NCI-H1436 treated with DMSO at 0.1 percent for 48 hours (cell line): Measurements from ENCODE around the gene IFIT2.
"Not testable (repeated sequence)": the region's sequence is repeated elsewhere in the genome, so short reads cannot be mapped to it uniquely, and the experiment has no call there.

Experiments
- DNase-seq: peaks from one replicate; lab custom pipeline; 2025; lab: John Stamatoyannopoulos, UW

IFIT2 gene

DNA sequence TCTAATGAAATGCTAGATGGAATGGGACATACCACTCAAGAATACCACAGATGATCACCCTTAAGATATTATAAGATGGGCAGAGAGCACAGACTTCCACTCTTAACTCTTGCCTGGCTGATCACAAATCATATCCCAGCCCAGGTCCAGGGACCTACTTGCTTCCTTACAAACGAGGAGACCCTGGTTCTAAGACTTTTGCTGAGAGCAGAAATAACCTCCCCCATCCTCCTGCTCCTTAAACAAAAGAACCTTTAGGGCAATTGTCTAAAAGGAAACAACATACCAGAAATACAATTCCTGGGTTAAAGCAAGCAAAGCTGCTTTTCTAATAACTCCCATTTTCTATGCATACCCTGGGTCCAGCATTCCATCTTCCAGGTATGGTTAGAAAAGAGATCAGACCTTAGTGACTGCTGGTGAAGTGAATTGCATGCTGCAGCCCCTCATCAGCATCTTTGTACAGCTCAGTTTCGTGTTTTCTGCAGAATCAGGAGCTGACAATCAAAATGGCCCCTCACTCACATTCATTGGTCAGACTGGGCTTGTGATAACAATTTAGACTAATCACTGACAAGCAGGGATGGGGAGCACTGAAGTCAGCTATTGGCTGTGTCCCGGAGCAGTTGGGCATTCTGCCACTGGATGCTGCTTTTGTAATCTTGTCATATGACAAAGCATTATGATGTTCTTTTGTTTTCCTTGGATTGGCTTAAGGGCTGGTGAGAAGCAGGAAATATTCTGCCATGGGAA is 40.5 kb downstream of the IFIT2 start:
- DNase-seq: peak; percentile 50

DNA sequence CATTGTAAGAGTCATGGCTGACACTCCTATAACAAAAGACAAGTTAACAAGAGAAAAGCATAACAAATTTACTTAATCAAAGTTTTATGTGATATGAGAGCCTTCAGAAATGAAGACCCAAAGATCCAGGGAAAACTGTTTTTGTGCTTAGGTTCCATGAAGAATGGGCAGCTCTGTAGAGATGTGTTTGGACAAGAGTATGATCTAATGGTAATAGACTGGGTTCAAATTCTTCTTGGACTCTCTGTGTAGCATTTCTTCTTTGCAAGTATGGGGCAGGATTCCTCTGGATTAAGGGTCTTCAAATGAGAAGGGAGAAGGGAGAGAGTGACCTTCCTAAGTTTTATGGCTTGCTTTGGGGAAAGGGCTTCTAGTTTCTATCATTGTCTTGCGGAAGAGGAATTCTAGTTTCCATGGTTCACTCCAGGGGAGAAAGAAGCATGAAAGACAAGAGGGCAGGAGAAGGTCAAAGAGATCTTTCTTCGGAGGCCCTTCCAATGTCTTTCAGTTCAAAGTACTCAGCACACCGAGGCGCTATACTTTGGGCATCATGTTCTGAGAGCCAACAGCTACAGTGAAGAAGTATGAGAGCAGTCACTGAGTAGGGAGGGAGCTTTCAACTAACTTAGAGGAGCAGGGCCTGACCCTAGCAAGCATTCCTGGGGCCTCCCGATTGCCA is 41.4 kb downstream of the IFIT2 start:
- no peak for DNase-seq

DNA sequence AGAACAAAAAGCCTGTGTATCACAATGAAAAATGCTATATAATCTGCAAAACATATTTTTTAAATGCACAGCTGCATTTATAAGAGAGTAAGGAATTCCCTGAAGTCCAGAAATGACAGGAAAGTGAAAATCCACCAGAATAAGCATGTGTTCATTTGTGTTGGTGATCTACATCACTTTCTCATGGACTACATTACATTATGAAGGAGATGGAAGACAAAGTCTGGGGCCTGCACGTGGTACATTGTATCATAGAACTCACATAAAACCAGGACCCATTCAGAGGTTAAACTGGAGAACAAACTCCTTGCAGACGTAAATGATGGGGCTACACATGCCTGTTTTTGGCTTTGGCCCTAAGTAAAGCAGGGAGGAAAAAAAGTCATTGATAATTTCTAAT is 42.3 kb downstream of the IFIT2 start:
- no peak for DNase-seq

DNA sequence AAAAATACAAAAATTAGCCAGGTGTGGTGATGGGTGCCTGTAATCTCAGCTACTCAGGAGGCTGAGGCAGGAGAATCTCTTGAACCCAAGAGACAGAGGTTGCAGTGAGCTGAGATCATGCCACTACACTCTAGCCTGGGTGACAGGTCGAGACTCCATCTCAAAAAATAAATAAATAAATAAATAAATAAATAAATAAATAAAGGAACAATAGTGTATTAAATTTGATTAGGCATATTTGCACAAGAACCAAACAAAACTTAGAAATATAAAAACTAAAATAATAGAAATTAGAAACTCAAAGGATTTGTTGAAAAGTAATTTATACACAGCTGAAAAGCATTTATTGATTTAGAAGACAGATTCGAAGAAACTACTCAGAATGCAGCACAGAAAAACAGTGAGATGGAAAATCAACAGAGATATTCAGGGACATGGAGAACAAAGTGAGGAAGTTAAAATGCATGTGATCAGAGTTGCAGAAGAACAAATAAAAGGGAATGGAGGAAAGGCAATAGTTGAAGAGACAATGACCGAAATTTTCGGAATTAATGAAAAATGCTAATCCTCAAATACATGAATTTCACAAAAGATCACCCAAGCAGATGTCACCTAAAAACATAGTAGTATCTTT is 43.6 kb downstream of the IFIT2 start:
- DNase-seq: no peak

DNA sequence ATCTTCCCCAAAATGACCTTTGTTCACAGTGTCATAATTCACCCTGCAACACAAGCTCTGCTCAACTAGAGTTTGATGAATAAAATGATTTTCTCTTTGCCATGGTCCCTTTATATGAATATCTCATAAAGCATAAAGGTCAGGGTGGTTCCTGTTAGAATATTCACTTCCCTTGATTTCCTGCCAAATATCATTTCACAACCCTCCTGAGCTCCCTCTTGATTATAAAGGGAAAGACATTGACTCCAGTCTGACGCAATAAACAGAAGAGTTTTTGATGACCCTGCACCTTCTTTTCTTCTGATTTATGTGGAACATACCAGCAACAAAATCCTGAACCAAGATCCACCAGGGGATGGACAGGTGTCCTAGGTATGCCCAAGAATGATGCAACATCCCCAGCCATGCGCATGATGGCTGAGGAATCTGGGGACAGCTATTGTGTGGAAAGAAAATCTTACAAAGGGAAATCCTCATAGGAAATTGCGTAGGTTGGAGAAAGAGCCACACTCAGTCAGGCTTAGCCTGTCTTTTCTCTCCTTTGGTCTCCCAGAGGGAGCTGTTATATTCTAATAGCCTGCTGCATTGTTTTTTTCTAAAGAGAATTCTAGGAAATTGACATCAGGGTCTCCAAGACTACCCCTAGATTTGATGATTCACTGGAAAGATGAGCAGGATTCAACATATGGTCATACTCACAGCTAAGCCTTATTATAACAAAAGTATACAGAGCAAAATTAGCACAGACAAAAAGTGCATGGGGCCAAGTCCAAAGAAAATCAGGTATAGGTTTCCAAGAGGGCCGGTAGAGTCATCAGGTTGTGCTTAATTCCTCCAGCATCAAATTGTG is 44.8 kb downstream of the IFIT2 start:
- no peak for DNase-seq

DNA sequence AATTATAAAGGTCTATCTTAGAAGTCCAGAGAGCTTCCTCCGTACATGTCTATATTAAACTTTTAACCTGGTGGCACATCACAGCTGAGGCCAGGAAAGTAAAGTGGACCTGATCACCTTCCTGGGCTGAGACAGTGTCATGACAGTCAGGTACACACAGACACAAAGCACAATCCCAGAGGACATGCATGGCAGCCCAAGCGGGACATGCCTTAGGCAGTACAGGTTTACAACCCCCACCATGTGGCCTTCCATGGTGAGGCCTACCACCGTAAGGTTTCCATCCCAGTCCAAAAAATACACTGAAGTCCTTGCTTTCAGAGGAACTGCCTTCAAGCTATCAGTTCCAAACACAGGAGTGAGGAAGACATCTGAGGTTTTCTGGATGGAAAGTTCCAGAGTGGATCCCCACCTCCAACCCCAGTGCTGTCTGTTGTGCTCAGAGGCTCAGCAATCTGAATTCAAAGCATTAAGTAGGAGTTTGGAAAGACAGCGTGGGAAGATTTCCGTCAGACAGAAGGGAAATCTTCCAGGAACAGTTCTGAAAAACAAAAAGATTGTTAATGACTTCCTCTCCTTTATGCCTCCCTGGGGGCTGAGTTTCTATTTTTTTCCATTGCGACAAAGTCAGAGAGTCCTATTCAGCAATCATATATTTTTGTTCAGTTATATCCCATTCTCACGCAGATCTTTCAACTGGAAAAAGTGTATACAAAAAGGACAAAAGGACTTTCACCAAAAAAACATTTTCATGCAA is 46.0 kb downstream of the IFIT2 start:
- no peak for DNase-seq

DNA sequence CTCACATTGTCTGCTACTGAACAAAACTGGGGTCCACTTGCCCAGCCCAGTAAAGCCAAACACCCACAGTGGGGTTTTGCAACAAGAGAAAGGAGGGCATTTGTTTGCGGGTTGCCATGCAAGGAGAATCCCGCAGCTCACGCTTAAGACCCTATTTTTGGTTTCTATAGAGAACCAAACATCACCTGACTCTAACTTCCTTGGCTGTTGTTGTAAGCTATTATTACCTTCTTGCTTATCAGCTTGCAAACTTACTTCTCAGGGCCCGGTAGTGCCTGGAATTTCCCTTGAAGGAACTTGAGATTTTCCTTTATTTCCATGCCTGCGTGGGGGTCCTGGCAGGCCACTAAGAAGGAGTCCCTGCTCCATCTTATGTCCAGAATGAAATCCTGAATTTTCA is 46.6 kb downstream of the IFIT2 start:
- DNase-seq: no peak

DNA sequence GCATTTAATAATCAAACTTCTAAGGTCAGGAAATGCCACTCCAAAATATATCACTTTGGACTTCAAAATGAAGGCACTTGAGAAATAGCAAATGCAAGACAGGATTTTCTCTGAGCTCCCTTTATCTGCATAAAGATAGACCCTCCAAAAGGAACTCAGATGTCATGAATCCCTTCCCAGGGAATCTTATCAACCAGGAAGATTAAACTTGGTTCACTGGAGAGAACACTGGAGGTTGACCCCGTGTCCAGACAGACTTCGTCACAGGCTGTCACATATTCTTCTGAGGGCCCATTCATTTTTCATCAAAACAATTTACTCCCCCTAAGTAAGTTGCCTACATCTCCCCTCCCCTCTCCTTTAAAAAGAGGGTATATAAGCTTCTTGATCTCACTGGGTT is 47.1 kb downstream of the IFIT2 start:
- DNase-seq: no peak

DNA sequence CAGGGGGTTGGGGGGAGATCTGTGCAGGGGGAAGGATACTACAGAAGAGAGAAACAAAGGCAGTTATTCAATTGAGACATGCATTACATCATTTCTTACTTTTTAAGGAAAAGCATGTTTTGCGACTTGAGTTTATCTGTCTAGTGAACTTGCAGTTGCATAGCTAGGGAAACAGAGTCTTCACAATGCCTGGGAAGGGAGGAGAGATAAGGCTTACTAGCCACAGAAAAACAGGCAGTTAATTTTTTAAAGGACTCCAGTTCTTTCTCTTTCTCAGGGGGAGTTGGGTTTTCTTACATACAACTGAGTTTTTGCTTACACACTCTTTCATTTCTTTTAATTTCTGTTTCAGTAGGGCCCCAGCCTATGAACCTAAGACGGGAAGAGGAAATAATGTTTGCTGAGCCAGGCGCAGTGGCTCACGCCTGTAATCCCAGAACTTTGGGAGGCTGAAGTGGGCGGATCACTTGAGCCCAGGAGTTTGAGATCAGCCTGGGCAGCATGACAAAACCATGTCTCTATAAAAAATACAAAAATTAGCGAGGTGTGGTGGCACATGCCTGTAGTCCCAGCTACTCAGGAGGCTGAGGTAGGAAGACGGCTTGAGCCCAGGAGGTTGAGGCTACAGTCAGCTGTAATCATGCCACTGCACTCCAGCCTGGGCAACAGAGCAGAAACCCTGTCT is 48.9 kb downstream of the IFIT2 start:
- DNase-seq: not testable (repeated sequence)

DNA sequence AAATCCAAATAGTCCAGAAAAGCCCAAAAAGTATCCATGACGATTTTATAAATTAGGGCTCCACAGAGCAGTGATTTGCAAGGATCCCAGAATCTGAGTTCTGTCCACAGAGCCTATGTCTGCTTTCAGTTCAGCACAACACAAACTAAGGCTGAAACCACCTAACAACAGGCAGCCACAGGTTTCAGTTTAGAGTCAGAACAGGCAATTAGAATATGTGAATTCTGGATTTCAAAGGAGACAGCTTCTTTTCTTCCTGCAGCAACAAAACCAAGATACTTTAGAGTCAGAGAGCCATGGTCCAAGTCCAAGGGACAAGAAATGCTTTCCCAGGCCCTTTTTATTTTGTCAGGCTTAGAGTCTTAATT is 49.5 kb downstream of the IFIT2 start:
- DNase-seq: no peak

DNA sequence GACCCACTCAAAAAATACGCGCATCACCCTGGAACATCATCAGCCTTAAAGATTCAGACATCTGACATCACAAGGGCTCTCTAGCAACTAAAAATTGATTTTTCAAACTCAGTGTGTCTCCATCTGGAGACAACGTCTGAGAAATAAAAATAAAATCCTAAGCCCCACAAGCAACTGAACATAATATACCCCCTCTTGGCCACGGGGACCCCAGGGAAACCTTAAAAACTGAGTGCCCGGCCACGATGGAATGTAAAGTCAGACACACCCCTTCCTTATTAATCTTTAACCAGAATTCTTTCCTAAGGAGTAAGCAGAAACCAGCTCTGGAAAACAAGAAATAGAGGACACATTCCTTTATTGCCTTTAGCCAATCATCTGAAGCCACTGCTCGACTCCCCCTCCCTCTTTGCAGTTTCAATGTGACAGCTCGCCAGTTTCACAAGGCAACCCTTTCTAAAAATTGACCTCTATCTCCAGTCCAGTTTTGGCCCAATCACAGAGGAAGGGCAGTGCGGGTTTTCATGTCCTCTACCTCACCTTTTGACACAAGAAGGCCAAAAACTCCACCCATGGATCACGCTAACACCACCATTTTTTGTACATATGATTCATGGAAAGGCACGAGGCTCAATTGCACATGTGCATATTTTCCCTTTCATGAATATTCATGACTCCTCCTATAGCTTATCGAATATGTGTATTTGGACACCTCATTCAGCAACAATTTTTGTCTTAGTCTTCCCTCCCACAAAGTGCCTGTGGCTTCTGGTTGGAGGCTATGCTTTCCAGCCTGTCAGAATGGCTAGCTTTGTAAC is 50.1 kb downstream of the IFIT2 start:
- no peak for DNase-seq

DNA sequence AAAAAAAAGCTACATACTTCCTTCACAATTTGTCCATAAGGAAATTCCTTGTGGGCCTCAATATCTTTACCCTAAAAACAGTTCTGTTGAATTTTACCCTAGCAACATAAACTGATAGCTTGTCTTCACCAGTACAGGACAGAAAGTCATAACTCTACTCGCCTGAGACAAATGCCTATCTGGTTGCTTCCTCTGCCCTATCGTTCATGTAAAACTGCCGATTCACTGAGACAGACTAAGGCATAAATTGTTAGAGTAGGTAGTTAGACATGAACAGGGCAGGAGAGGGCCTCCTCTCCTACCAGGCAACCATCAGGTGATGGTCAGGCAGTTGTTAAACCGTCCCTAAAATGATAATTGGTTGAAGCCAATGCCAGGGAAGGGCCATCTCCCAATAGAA is 51.0 kb downstream of the IFIT2 start:
- DNase-seq: no peak

DNA sequence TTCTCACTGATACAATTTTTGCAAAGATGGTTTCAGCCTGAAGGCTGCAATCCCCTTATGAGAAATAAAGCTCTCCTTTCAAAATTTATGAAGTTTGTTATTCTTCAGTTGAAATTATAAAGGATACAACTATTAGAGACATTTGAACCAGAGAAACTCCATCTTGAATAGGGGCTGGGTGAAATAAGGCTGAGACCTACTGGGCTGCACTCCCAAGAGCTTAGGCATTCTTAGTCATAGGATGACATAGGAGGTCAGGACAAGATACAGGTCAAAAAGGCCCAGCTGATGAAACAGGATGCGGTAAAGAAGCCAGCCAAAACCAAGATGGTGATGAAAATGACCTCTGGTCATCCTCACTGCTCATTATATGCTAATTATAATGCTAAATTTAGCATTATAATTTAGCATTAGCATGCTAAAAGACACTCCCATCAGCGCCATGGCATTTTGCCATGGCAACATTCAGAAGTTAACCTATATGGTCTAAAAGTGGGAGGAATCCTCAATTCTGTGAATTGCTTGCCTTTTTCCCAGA is 53.6 kb downstream of the IFIT2 start:
- DNase-seq: no peak

DNA sequence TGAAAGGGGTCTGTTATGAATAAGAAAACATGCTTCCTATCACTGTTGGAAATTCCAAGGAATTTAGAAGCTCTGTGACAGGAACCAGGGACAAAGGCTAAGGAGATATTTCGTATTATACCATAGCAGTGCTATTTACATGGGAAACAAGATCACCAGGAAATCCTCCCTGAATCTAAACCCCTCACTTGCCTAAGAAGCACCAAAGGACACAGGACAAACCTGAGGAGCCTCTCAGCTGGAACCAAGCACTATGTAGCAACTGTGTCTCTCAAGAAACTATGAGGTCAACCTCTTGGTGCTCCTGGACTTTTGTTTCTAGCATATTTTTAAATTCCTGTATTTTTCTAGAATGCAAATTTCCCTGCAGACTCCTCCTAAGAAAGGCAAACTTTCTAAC is 55.2 kb downstream of the IFIT2 start:
- no peak for DNase-seq

DNA sequence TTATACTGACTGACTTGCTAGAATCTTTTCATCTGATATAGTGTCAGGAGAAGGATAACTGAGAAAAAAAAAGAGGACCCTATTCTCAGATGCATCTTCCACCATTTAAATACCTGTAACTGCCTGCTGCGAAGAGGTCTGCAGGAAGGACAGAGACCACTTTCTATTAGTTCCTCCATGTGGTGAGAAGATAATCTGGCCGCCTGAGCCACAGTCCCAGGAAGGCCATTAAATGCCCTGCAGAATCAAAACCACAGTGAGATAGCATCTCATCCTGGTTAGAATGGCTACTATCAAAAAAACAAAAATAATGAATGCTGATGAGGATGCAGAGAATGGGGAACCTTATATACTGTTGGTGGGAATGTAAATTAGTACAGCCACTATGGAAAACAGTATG is 56.1 kb downstream of the IFIT2 start:
- DNase-seq: no peak
